KOPT-K1 (cell line): ENCODE results near the gene OR4F15.
"Not testable (repeated sequence)": the region's sequence is repeated elsewhere in the genome, so short reads cannot be mapped to it uniquely, and the experiment has no call there.

ENCODE experiments used
- H3K27ac ChIP-seq: fragments of 200-600 bp; sonication (generic); 2 replicates; pipeline ENCODE4 v1.5.1; 2016; ENCODE audit warnings: antibody characterized with exemption, mild to moderate bottlenecking, low read depth, low read length; ENCODE audit not compliant: poor library complexity, severe bottlenecking
- H3K36me3 ChIP-seq: fragments of 200-600 bp; sonication (generic); 2 replicates; pipeline ENCODE4 v1.5.1; 2017; ENCODE audit warnings: antibody characterized with exemption, mild to moderate bottlenecking, low read length, moderate library complexity; ENCODE audit not compliant: insufficient read depth
- H3K9me3 ChIP-seq: fragments of 200-600 bp; sonication (generic); 2 replicates; pipeline ENCODE4 v1.5.1; 2017; ENCODE audit warnings: antibody characterized with exemption, low read length, mild to moderate bottlenecking; ENCODE audit not compliant: insufficient read depth, poor library complexity, severe bottlenecking

Gene OR4F15

GRCh38 chr15:101811902-101812301, at the start of gene OR4F15:
TSS of gene OR4F15 (plus strand) at chr15:101812202. CDS start at chr15:101818187, 5,985 bp downstream.
- Histone ChIP-seq H3K27ac (no peak within 1 kb of the TSS), H3K36me3 (no peaks in the 10 kb centered on the region), H3K9me3 (no peaks in the 10 kb centered on the region)

GRCh38 chr15:101764669-101765339, 47.2 kb upstream of the OR4F15 start:
- not testable (repeated sequence) for H3K27ac ChIP-seq

GRCh38 chr15:101765340-101765671, 46.7 kb upstream of the OR4F15 start:
- H3K9me3 ChIP-seq, H3K27ac ChIP-seq, H3K36me3 ChIP-seq: not testable (repeated sequence)

More at GRCh38 chr15:101764669-101765339, 47.2 kb upstream of the OR4F15 start:
- H3K36me3 ChIP-seq, H3K9me3 ChIP-seq: not testable (repeated sequence)

GRCh38 chr15:101765772-101766456, 46.1 kb upstream of the OR4F15 start:
- H3K36me3 ChIP-seq: no peaks in the 10 kb centered on the region
- H3K9me3 ChIP-seq: no peaks in the 10 kb centered on the region
- no peak overlapping the region for H3K27ac ChIP-seq

GRCh38 chr15:101767083-101767640, 44.8 kb upstream of the OR4F15 start:
- H3K9me3 ChIP-seq, H3K36me3 ChIP-seq, H3K27ac ChIP-seq: not testable (repeated sequence)

- Histone ChIP-seq H3K27ac (no peak overlapping the region), H3K36me3 (no peaks in the 10 kb centered on the region), H3K9me3 (no peaks in the 10 kb centered on the region)
Observed at GRCh38 chr15:101772921-101773320, 39.1 kb upstream of the OR4F15 start.

- H3K36me3 ChIP-seq: no peaks in the 10 kb centered on the region
- H3K27ac ChIP-seq: no peak overlapping the region
- no peaks in the 10 kb centered on the region for H3K9me3 ChIP-seq
Observed at GRCh38 chr15:101773496-101774100, 38.4 kb upstream of the OR4F15 start.

GRCh38 chr15:101775136-101775535, 36.9 kb upstream of the OR4F15 start:
- Histone ChIP-seq H3K9me3 (no peaks in the 10 kb centered on the region), H3K27ac (no peak overlapping the region)

GRCh38 chr15:101778576-101778975, 33.4 kb upstream of the OR4F15 start:
- not testable (repeated sequence) for H3K9me3 ChIP-seq, H3K36me3 ChIP-seq, H3K27ac ChIP-seq

More at GRCh38 chr15:101775136-101775535, 36.9 kb upstream of the OR4F15 start:
- no peaks in the 10 kb centered on the region for H3K36me3 ChIP-seq

- not testable (repeated sequence) for H3K27ac ChIP-seq, H3K9me3 ChIP-seq, H3K36me3 ChIP-seq
Observed at GRCh38 chr15:101780225-101780624, 31.8 kb upstream of the OR4F15 start.

- no peak overlapping the region for H3K27ac ChIP-seq
- no peaks in the 10 kb centered on the region for H3K36me3 ChIP-seq
- H3K9me3 ChIP-seq: no peaks in the 10 kb centered on the region
Observed at GRCh38 chr15:101781928-101782327, 30.1 kb upstream of the OR4F15 start.

- Histone ChIP-seq H3K27ac (no peak overlapping the region), H3K36me3 (no peaks in the 10 kb centered on the region), H3K9me3 (no peaks in the 10 kb centered on the region)
Observed at GRCh38 chr15:101784644-101785043, 27.4 kb upstream of the OR4F15 start.

- H3K27ac ChIP-seq, H3K9me3 ChIP-seq, H3K36me3 ChIP-seq: not testable (repeated sequence)
Observed at GRCh38 chr15:101786422-101786821, 25.6 kb upstream of the OR4F15 start.

- not testable (repeated sequence) for H3K36me3 ChIP-seq, H3K27ac ChIP-seq
Observed at GRCh38 chr15:101788001-101788400, 24.0 kb upstream of the OR4F15 start.

GRCh38 chr15:101788503-101789269, 23.3 kb upstream of the OR4F15 start:
- H3K36me3 ChIP-seq, H3K27ac ChIP-seq, H3K9me3 ChIP-seq: not testable (repeated sequence)

More at GRCh38 chr15:101788001-101788400, 24.0 kb upstream of the OR4F15 start:
- H3K9me3 ChIP-seq: not testable (repeated sequence)
